K562 (cell line): ENCODE measurements around the gene BEST4. TPM values are rescaled to one million over a fixed set of nuclear protein-coding genes. Genes with fewer than 3 reads are reported as not detected.
A peak's percentile ranks its signal among the peaks of the same experiment; 100 is the strongest.

Experiments used
- NELFE ChIP-seq: IDR thresholded peaks from 2 replicates; pipeline ENCODE4 v1.6.1; 2011; ENCODE audit warnings: mild to moderate bottlenecking; ENCODE audit not compliant: insufficient read depth, insufficient read length
- PML ChIP-seq: IDR thresholded peaks from 2 replicates; pipeline ENCODE4 v1.6.1; 2012; ENCODE audit warnings: low read length, inconsistent platforms
- PTBP1 ChIP-seq: fragments of 200-400 bp; formaldehyde crosslinking; IDR thresholded peaks from 2 replicates; pipeline ENCODE4 v1.6.1; 2017; ENCODE audit warnings: low read depth, low read length
- RAD21 ChIP-seq, 2 experiments: fragments of 250-450 bp in 1 of 2; fragments of 450-650 bp in 1 of 2; sonication (Bioruptor Pico) in 1 of 2; formaldehyde crosslinking in 1 of 2; IDR thresholded peaks in 1 of 2; conservative IDR thresholded peaks in 1 of 2; 2 replicates each; pipeline versions ENCODE4 v1.4.0 to v1.8.0; 2020 to 2022; ENCODE audit warnings: mild to moderate bottlenecking in 2 of 2, moderate library complexity in 1 of 2
- polyA plus RNA-seq, 8 experiments: library from polyadenylated mRNA; depleted of rRNA in 4 of 8; stranded (reverse) in 5 of 8; unstranded in 3 of 8; fragments of >200 nt; fragmentation: Nextera tagmentation in 2 of 8; fragmentation: Illumina TruSeq in 1 of 8; extraction: Ambion mirVana in 2 of 8; extraction: Trizol in 1 of 8; gene quantifications; 2 replicates each; pipeline versions ENCODE4 v1.2.1 to v1.2.3, GENCODE V29; 2011 to 2014; ENCODE audit warnings: inconsistent platforms in 1 of 8, missing spikeins in 1 of 8
- total RNA-seq, 7 experiments: library from RNA; depleted of rRNA in 6 of 7; stranded (reverse); fragments of >200 nt in 6 of 7; fragmentation: Illumina TruSeq in 2 of 7; extraction: Trizol in 2 of 7; gene quantifications; 2 replicates each; pipeline versions ENCODE4 v1.2.1 to v1.2.3, GENCODE V29; 2011 to 2021; ENCODE audit warnings: low replicate concordance in 1 of 7
- TF ChIP-seq, protein P1 (sequence below): sonication (generic); formaldehyde crosslinking; IDR thresholded peaks from 2 replicates; pipeline ENCODE4 v1.8.0; 2023; ENCODE audit warnings: mild to moderate bottlenecking, missing genetic modification reagents
- TF ChIP-seq, protein P2 (sequence below): fragments of 450-650 bp; IDR thresholded peaks from 2 replicates; pipeline ENCODE4 v1.6.1; 2014; ENCODE audit warnings: low read depth, mild to moderate bottlenecking, moderate library complexity, borderline replicate concordance
- TF ChIP-seq, protein P3 (sequence below): fragments of 450-650 bp; formaldehyde crosslinking; IDR thresholded peaks from 2 replicates; pipeline ENCODE4 v1.4.0; 2020; ENCODE audit warnings: mild to moderate bottlenecking, moderate library complexity
- TF ChIP-seq, protein P4 (sequence below): IDR thresholded peaks from 2 replicates; pipeline ENCODE4 v1.6.1; 2016; ENCODE audit warnings: missing genetic modification characterization, missing compliant biosample characterization
- TF ChIP-seq, protein P5 (sequence below), 2 experiments: fragments of 250-450 bp in 1 of 2; fragments of 450-650 bp in 1 of 2; sonication (Bioruptor Pico) in 1 of 2; IDR thresholded peaks; 2 replicates each; pipeline versions ENCODE4 v1.6.1 to v1.8.0; 2016 to 2021; ENCODE audit warnings: mild to moderate bottlenecking in 2 of 2, moderate library complexity in 2 of 2, missing compliant biosample characterization in 1 of 2, missing genetic modification characterization in 1 of 2
- TF ChIP-seq, protein P6 (sequence below): fragments of 250-450 bp; sonication (Bioruptor Pico); IDR thresholded peaks from 2 replicates; pipeline ENCODE4 v1.5.0; 2021
- TF ChIP-seq, protein P7 (sequence below): sonication (generic); formaldehyde crosslinking; IDR thresholded peaks from 2 replicates; pipeline ENCODE4 v1.8.0; 2022; ENCODE audit warnings: missing genetic modification reagents, mild to moderate bottlenecking, borderline replicate concordance

The BEST4 gene
- total and polyA plus RNA-seq, 9 of the 15 experiments (the other 6 are each of a cell fraction or from before 2014, with no cell fraction given): 0.07 to 0.11 TPM; not detected in 7

DNA sequence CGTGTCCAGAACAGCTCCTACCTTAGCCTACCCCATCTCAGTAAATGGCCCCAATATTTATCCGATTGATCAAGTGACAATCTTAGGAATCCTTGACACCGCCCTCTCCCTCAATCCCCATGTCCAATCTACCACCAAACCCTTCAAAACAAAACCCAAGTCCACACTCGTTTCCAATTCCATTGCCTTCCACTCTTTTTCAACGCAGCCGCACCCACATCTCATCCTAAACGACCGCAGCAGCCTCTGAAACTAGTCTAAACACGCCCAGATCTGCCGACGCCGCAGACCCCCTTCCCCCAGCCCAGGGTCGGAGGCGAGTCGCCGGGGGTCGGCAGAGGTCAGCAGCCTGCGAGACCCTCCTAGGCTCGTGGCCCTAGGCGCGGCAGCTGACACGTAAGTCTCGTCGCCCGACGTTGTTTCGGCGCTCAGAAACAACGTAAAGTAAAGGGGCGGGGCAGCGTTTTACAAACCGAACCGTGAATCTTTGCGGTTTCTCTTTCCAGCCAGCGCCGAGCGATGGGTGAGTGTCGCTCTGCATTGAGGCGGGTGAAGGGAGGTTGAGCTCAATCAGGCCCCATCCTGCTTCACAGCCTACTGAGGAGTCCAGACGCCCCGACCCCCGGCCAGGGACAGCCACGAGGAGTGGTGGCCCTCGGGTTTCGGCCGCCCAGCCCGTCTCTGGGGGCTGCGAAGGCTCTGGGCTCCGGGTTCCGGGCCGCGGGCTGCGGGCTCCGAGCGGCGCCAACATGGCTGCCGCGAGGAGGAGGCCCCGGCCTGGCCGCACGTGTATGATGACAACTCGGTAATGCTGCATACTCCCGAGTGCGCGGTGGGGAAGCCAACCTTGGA lies 12.7 kb downstream of the BEST4 start, which contains the start of gene RPS8 (continued):
- TF ChIP-seq, protein P1, sequence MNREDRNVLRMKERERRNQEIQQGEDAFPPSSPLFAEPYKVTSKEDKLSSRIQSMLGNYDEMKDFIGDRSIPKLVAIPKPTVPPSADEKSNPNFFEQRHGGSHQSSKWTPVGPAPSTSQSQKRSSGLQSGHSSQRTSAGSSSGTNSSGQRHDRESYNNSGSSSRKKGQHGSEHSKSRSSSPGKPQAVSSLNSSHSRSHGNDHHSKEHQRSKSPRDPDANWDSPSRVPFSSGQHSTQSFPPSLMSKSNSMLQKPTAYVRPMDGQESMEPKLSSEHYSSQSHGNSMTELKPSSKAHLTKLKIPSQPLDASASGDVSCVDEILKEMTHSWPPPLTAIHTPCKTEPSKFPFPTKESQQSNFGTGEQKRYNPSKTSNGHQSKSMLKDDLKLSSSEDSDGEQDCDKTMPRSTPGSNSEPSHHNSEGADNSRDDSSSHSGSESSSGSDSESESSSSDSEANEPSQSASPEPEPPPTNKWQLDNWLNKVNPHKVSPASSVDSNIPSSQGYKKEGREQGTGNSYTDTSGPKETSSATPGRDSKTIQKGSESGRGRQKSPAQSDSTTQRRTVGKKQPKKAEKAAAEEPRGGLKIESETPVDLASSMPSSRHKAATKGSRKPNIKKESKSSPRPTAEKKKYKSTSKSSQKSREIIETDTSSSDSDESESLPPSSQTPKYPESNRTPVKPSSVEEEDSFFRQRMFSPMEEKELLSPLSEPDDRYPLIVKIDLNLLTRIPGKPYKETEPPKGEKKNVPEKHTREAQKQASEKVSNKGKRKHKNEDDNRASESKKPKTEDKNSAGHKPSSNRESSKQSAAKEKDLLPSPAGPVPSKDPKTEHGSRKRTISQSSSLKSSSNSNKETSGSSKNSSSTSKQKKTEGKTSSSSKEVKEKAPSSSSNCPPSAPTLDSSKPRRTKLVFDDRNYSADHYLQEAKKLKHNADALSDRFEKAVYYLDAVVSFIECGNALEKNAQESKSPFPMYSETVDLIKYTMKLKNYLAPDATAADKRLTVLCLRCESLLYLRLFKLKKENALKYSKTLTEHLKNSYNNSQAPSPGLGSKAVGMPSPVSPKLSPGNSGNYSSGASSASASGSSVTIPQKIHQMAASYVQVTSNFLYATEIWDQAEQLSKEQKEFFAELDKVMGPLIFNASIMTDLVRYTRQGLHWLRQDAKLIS (CRISPR knock-in tag): peak; percentile 92
- TF ChIP-seq, protein P2, sequence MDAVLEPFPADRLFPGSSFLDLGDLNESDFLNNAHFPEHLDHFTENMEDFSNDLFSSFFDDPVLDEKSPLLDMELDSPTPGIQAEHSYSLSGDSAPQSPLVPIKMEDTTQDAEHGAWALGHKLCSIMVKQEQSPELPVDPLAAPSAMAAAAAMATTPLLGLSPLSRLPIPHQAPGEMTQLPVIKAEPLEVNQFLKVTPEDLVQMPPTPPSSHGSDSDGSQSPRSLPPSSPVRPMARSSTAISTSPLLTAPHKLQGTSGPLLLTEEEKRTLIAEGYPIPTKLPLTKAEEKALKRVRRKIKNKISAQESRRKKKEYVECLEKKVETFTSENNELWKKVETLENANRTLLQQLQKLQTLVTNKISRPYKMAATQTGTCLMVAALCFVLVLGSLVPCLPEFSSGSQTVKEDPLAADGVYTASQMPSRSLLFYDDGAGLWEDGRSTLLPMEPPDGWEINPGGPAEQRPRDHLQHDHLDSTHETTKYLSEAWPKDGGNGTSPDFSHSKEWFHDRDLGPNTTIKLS: peak; percentile 99
- TF ChIP-seq, protein P3, sequence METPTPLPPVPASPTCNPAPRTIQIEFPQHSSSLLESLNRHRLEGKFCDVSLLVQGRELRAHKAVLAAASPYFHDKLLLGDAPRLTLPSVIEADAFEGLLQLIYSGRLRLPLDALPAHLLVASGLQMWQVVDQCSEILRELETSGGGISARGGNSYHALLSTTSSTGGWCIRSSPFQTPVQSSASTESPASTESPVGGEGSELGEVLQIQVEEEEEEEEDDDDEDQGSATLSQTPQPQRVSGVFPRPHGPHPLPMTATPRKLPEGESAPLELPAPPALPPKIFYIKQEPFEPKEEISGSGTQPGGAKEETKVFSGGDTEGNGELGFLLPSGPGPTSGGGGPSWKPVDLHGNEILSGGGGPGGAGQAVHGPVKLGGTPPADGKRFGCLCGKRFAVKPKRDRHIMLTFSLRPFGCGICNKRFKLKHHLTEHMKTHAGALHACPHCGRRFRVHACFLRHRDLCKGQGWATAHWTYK (CRISPR knock-in tag): peak; percentile 58; the same call in 1 of the 2 replicates
- no peak for TF ChIP-seq NELFE
- TF ChIP-seq, protein P4, sequence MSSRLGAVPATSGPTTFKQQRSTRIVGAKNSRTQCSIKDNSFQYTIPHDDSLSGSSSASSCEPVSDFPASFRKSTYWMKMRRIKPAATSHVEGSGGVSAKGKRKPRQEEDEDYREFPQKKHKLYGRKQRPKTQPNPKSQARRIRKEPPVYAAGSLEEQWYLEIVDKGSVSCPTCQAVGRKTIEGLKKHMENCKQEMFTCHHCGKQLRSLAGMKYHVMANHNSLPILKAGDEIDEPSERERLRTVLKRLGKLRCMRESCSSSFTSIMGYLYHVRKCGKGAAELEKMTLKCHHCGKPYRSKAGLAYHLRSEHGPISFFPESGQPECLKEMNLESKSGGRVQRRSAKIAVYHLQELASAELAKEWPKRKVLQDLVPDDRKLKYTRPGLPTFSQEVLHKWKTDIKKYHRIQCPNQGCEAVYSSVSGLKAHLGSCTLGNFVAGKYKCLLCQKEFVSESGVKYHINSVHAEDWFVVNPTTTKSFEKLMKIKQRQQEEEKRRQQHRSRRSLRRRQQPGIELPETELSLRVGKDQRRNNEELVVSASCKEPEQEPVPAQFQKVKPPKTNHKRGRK (tag): no peak
- peak; percentile 94 for TF ChIP-seq PML
- TF ChIP-seq, protein P5, sequence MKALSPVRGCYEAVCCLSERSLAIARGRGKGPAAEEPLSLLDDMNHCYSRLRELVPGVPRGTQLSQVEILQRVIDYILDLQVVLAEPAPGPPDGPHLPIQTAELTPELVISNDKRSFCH (CRISPR knock-in tag; IDR thresholded peaks at IDR 0.05): no peak
- TF ChIP-seq, protein P5 (tag; IDR thresholded peaks at IDR 0.05): peak; percentile 57
- TF ChIP-seq, protein P6, sequence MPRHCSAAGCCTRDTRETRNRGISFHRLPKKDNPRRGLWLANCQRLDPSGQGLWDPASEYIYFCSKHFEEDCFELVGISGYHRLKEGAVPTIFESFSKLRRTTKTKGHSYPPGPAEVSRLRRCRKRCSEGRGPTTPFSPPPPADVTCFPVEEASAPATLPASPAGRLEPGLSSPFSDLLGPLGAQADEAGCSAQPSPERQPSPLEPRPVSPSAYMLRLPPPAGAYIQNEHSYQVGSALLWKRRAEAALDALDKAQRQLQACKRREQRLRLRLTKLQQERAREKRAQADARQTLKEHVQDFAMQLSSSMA (CRISPR knock-in tag): no peak; the same call in 1 of the 2 replicates
- TF ChIP-seq, protein P7, sequence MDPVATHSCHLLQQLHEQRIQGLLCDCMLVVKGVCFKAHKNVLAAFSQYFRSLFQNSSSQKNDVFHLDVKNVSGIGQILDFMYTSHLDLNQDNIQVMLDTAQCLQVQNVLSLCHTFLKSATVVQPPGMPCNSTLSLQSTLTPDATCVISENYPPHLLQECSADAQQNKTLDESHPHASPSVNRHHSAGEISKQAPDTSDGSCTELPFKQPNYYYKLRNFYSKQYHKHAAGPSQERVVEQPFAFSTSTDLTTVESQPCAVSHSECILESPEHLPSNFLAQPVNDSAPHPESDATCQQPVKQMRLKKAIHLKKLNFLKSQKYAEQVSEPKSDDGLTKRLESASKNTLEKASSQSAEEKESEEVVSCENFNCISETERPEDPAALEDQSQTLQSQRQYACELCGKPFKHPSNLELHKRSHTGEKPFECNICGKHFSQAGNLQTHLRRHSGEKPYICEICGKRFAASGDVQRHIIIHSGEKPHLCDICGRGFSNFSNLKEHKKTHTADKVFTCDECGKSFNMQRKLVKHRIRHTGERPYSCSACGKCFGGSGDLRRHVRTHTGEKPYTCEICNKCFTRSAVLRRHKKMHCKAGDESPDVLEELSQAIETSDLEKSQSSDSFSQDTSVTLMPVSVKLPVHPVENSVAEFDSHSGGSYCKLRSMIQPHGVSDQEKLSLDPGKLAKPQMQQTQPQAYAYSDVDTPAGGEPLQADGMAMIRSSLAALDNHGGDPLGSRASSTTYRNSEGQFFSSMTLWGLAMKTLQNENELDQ: no peak; the same call in none of the 2 replicates
- no peak for TF ChIP-seq RAD21 (CRISPR knock-in tag; conservative IDR thresholded peaks at IDR 0.05 in 1 of 2, IDR thresholded peaks at IDR 0.05 in 1 of 2)
- peak; percentile 58; the same call in 1 of the 2 replicates for TF ChIP-seq PTBP1
